CD4-positive, alpha-beta T cell treated with Interleukin-21 for 1 hour (primary cell): ENCODE data around the gene DBF4B.
A peak's percentile ranks its signal among the peaks of the same experiment; 100 is the strongest.
"Not testable (repeated sequence)": the region's sequence is repeated elsewhere in the genome, so short reads cannot be mapped to it uniquely, and the experiment has no call there.

Source experiments
- DNase-seq: peaks from one replicate; pipeline ENCODE4 v3.0.0-alpha.2; 2020

Gene DBF4B, protein sequence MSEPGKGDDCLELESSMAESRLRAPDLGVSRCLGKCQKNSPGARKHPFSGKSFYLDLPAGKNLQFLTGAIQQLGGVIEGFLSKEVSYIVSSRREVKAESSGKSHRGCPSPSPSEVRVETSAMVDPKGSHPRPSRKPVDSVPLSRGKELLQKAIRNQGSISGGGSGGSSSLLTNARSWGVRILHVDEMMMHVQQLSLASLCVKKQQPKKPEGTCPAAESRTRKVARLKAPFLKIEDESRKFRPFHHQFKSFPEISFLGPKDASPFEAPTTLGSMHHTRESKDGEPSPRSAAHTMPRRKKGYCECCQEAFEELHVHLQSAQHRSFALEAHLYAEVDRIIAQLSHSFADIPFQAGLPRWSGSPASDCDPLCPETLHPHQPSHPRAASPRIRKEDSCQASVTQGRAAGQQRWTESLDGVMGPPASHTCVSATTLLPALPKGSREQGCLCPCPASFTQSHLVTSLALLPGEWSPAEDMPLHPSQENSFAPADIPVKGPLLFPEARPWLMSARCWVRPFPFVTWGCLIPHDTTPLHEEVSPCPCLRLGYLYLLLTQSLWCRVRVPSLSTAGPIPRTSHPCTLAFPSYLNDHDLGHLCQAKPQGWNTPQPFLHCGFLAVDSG

DNA sequence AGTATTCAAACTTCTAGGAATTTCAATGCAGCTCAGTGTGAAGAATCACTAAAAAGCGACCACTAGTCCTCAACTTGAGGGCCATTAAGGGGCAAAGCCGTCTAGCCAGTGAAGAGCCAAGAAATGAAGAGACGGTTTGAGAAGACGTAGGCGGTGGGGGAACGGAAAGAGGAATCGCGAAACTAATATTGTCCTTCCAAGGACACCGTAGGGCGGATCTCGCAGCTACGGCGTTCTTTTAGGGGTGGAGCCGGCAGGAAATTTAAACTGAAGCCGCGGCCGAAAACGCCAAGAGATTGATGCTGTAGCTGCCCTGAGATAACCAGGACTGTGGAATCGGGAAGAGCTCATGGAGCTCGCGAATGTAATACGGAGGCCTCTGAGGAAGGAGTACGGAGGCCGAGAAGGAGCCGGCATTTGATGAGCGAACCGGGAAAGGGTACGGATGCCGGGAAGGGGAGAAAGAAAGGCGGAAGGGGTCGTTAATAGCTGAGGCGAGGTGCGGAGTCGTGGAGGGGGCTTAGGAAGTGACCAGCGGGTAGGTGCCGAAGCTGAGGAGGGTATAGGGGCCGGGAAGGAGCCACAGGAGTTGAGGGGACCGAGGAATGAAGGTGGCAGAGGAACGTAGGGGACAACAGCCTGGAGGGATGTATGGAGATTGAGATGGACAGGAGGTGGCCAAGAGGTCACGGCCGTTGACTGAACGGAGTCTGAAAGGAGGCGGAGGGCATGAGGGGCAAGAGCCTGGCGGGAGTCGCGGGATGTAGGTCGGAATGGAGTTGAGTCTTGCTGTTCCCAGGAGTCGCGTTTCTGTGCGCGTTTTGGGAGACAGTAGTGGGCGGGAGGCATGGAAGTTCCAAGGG is at the start of gene DBF4B:
TSS of gene DBF4B (plus strand) at position 265 of the 863 bp plus-strand sequence. CDS start at position 421, 156 bp downstream.
- peak; percentile 92 for DNase-seq

DNA sequence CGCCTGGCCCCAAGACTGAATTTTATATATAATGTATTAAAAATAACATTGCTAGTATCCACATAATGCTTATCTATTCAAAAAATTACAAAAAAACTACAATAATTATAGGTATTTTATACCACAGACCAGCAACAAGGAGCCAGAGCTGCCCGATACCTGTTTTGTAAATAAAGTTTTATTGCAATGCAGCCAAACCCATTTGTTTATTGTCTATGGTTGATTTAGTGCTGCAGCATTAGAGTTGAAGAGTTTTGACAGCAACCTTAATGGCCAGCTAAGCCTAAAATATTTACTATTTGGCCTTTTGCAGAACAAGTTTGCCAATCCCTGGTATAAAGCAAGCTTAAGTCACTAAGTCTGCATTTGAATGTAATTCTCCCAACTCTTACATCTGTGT is 46.6 kb upstream of the DBF4B start:
- DNase-seq: no peak

DNA sequence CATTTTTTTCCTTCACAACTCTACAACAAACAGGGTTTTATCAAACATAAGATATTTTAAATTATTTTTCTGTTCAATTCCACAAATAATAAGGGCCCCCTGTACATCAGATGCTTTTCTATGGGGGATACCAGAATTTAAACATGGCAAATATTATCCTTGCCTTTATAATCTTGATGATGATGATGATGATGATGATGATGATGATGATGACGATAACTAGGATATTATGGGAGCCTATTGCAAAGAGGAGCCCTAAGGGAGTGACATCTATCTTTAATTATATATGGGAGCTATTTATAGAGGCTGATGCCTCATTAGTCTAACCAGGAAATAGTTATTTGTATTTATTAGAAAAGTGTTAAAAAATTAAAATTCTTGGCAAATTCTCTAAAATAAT is 45.4 kb upstream of the DBF4B start:
- no peak for DNase-seq

- no peak for DNase-seq
Measured at GRCh38 chr17:44664867-44665266, 43.6 kb upstream of the DBF4B start.

DNA sequence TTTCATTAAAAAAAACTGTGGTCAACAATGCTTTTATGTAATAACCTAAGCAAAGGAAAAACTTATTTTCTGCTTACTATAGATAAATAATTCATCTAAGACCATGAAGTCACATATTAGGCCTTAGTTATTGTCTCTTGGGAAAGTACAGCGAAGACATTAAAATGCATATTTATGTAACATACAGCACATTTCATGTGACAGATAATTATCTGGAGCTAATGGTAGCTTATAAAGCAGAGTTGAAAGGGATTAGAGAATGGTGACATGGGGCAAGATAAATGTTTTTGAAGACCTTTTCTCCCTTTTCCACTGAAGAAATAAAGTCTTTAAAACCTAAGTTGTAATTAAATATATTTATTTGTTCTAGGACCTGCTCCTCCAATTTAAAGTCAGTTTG is 42.5 kb upstream of the DBF4B start:
- DNase-seq: no peak

- no peak for DNase-seq
Measured at GRCh38 chr17:44672479-44673093, 35.9 kb upstream of the DBF4B start.

GRCh38 chr17:44673893-44674292 is 34.6 kb upstream of the DBF4B start:
- no peak for DNase-seq

GRCh38 chr17:44677136-44677535 is 31.3 kb upstream of the DBF4B start:
- DNase-seq: no peak

DNA sequence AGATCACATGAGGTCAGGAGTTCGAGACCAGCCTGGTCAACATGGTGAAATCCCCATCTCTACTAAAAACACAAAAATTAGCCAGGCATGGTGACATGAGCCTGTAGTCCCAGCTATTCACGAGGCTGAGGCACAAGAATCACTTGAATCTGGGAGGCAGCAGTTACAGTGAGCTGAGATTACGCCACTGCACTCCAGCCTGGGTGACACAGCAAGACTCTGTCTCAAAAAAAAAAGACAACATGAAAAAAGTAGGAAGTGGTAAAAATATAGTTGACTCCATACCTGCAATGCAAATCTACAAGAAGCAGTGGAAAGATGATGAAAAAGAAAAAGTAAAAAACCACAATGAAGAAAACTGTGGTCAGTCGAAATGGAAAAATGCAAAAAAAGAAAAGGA is 25.2 kb upstream of the DBF4B start:
- DNase-seq: not testable (repeated sequence)

DNA sequence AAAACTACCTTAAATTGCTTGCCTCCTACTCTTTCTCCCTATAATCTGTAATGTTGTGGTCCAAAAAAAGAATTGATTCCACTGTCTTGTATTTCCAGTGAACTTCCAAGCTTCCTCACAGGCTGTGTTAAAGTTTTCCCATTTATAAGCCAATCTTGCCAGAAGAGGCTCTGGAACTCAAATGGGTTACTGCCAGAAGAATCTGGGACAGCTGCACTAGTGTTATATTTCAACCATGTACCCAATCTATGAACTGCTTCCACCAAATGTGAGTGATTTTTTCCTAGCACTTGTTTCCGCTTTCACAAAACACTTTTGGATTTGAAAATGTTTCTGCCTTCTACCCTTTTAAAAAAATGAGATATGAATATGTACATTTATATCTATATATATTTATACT is 20.7 kb upstream of the DBF4B start:
- no peak for DNase-seq

DNA sequence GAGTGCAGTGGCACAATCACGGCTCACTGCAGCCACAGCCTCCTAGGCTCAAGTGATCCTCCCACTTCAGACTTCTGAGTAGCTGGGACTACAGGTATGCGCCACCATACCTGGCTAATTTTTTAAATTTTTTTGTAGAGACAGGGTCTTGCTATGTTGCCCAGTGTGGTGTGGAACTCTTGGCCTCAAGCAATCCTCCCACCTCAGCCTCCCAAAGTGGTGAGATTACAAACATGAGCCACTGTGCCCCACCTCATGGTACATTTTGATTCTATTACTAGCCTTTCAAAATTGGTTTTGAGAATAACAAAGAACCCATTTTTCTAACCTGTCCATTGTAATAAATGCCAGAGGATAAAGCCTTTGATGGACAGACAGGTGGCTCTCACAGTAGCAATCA is 20.3 kb upstream of the DBF4B start:
- no peak for DNase-seq

DNA sequence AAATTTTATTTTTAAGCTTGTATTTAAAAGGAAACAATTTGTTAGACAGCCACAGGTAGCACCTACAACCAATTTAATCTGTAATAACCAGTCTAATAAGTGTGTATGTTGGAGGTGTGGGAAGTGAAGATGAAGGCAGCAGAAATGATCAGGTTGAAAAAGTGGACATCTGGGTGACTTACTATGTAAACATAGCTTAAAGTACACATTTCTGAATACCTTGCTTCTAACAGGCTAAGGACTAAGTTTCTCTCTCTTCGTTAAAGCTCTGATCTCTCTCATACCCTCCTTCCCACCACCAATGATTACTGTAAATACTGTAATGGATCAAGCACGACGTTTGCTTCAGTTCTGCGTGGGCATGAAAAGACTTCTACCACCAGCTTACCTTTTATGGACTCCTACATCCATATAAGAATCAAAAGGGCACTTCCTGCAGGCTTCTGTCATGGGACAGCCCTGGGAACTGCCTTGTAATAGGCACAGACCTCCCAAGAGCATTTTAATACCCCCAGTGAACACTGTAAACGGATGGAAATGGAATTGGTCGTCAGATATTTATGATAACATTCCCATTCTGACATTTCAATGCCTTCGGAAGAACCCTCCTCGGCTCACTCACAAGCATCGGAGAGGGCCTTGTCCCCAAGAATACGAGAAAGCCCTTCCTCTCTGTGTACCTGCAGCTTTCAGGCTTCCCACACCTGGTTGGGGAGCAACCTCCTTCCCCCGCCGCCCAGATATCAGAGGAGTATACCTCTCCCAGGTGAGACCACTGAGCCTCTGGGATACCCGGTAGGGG is 19.6 kb upstream of the DBF4B start:
- no peak for DNase-seq

DNA sequence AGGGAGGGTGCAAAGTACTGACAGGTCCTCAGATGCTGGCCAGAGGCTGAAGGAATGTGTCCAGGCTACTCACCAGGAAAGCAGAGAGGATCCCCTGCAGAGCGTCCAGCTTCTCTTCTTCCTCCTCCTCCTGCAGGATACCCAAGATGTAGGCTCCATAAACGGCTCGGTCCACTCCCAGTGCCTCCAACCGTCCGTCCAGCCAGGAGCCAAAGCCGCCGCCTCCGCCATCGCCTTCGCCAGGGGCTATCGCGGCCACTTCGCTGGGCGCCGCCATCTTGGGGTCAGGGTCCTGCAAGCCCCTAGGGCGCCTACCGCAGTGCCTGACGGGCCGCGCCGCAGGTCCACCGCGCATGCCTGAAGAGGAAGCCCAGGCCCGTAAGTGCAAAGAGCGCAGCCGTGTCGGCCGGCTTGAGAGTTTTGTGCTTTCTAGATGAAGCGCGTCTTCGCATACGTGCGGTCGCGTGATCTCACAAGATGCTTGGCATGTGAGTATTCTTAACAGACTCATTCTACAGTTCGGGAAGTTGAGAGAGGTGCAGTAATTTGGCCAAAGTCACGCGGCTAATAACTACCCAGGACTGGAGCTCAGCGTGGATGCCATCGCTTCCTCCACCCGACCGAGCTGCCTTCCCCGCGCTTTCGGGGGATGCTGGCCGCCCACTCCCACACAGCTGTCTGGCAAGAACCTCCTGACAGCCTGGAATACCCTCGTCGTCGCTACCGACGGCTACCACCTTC is 18.8 kb upstream of the DBF4B start, which contains the start of gene CCDC43:
TSS of gene CCDC43 (minus strand) at position 300 of the 741 bp plus-strand sequence. CDS start at position 277, 23 bp downstream.
- DNase-seq: peak; percentile 93

DNA sequence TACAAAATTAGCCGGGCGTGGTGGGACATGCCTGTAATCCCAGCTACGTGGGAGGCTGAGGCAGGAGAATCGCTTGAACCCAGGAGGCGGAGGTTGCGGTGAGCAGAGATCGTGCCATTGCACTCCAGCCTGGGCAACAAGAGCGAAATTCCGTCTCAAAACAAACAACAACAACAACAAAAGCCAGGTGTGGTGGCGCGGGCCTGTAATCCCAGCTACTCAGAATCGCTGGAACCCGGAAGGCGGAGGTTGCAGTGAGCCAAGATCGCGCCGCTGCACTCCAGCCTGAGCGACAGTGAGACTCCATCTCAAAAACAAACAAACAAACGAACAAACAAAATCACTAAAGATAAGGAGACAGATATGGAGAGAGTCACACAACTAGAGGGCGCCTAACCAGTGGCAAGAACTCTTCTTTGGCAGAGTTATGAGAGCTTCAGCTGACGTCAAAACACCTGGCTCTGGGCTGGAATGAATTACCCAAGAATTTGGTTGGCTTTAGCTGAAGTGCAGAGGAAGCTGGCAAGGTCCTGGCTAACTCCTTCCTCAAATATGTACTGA is 17.6 kb upstream of the DBF4B start:
- DNase-seq: not testable (repeated sequence)

GRCh38 chr17:44693609-44694008 is 14.9 kb upstream of the DBF4B start:
- no peak for DNase-seq

GRCh38 chr17:44700288-44700687 is 8.2 kb upstream of the DBF4B start:
- not testable (repeated sequence) for DNase-seq

GRCh38 chr17:44707755-44708400 is 587 bp upstream of the DBF4B start:
- DNase-seq: no peak

- DNase-seq: no peak
Measured at GRCh38 chr17:44719444-44719843, 11.0 kb downstream of the DBF4B start.

DNA sequence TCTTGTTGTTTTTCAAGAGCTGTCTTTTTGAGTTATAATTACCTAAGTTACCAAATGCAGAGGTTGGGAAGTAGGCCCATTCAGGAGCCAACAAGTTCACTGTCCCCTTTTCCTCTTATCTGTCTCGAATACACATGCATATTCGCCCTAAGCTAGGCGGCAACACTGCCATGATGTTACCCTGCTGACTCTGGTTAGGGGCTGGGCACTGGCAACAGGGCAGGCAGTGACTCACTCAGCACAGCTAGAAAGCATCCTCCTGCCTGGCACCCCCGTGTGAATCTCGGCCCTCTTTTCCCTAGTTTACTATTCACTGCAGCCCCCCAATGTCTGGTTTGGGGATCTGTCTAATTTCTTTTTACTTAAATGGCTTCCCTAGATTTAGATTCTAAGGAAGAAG is 13.8 kb downstream of the DBF4B start:
- no peak for DNase-seq

- not testable (repeated sequence) for DNase-seq
Measured at GRCh38 chr17:44726121-44726520, 17.7 kb downstream of the DBF4B start.
